ENCODE measurements around the gene TARBP1. TPM values are rescaled to one million over a fixed set of nuclear protein-coding genes. Genes with fewer than 3 reads are reported as not detected.
"Not testable (repeated sequence)": the region's sequence is repeated elsewhere in the genome, so short reads cannot be mapped to it uniquely, and the experiment has no call there.

Gene TARBP1
- total RNA-seq, 4 donors from 2014 or later: 19.9 to 44.4 (median 27.6) TPM

GRCh38 chr1:234518876-234519275 lies 39.9 kb upstream of the TARBP1 start:
- no peak for TF ChIP-seq CTCF (IDR thresholded peaks at IDR 0.05)
- TF ChIP-seq EP300 (IDR thresholded peaks at IDR 0.05; ENCODE audit: low read depth): no peak
- TF ChIP-seq POLR2A (IDR thresholded peaks at IDR 0.05): no peak
- no peak for TF ChIP-seq POLR2AphosphoS5 (IDR thresholded peaks at IDR 0.05)
- WGBS, 2 donors (ENCODE audit: low coverage in 1 of 2): 82 to 95% methylated on average over 4 to 10 of the region's 10 CpGs
- intact Hi-C loops (cut with DNase I; ENCODE audit: low total_unique reads) (no loop called here), in situ Hi-C loops (cut with MboI; ENCODE audit: low pct_ligation_motif_present in 1 of 4, low pct_unique_long_range_greater_than_20kb in 1 of 4, low sequenced_read_pairs in 3 of 4) (no loop called here)
- no peak overlapping the region for H3K4me3 ChIP-seq
- H3K9me3 ChIP-seq: no peaks in the 10 kb centered on the region
- peak overlapping the region in 3 of 4 donors; percentile 9 to 38 (median 18) for H3K27ac ChIP-seq
- H3K27me3 ChIP-seq: no peaks in the 10 kb centered on the region
- no peak for DNase-seq
- H3K36me3 ChIP-seq: no peaks in the 10 kb centered on the region
- H3K4me1 ChIP-seq: peaks cover 4 to 28% (median 13%) of the 10 kb centered on the region in 4 donors

GRCh38 chr1:234518086-234518485 lies 39.1 kb upstream of the TARBP1 start:
- Histone ChIP-seq H3K27ac (peak overlapping the region; percentile 9 to 38 (median 22)), H3K4me1 (peaks cover 2 to 21% (median 8%) of the 10 kb centered on the region in 4 donors)
- in situ Hi-C loops (cut with MboI; ENCODE audit: low pct_ligation_motif_present in 1 of 4, low pct_unique_long_range_greater_than_20kb in 1 of 4, low sequenced_read_pairs in 3 of 4); H3K9me3 ChIP-seq; H3K27me3 ChIP-seq; H3K36me3 ChIP-seq; intact Hi-C loops (cut with DNase I; ENCODE audit: low total_unique reads); DNase-seq; H3K4me3 ChIP-seq: not testable (repeated sequence)
- 82 to 97% methylated on average over 5 to 10 of the region's 10 CpGs for WGBS, 2 donors (ENCODE audit: low coverage in 1 of 2)

GRCh38 chr1:234517110-234517802 lies 38.3 kb upstream of the TARBP1 start:
- Histone ChIP-seq H3K27me3 (no peaks in the 10 kb centered on the region), H3K9me3 (no peaks in the 10 kb centered on the region), H3K27ac (peak overlapping the region; percentile 6 to 58 (median 27)), H3K4me1 (peaks cover 0 to 12% (median 3%) of the 10 kb centered on the region in 4 donors), H3K36me3 (no peaks in the 10 kb centered on the region), H3K4me3 (no peak overlapping the region)
- TF ChIP-seq POLR2AphosphoS5 (IDR thresholded peaks at IDR 0.05) (no peak), POLR2A (IDR thresholded peaks at IDR 0.05) (no peak), CTCF (IDR thresholded peaks at IDR 0.05) (no peak), EP300 (IDR thresholded peaks at IDR 0.05; ENCODE audit: low read depth) (no peak)
- intact Hi-C loops (cut with DNase I; ENCODE audit: low total_unique reads): no loop called here
- 60 to 67% methylated on average over 9 of the region's 9 CpGs for WGBS, 2 donors (ENCODE audit: low coverage in 1 of 2)
- in situ Hi-C loops (cut with MboI; ENCODE audit: low pct_ligation_motif_present in 1 of 4, low pct_unique_long_range_greater_than_20kb in 1 of 4, low sequenced_read_pairs in 3 of 4): no loop called here
- no peak for DNase-seq

- intact Hi-C loops (cut with DNase I; ENCODE audit: low total_unique reads) (no loop called here), in situ Hi-C loops (cut with MboI; ENCODE audit: low pct_ligation_motif_present in 1 of 4, low pct_unique_long_range_greater_than_20kb in 1 of 4, low sequenced_read_pairs in 3 of 4) (no loop called here)
- Histone ChIP-seq H3K9me3 (no peaks in the 10 kb centered on the region), H3K4me3 (no peak overlapping the region), H3K36me3 (no peaks in the 10 kb centered on the region), H3K27ac (peak overlapping the region; percentile 44 to 61 (median 56)), H3K27me3 (no peaks in the 10 kb centered on the region), H3K4me1 (peaks cover 0 to 11% (median 3%) of the 10 kb centered on the region in 4 donors)
- TF ChIP-seq POLR2AphosphoS5 (IDR thresholded peaks at IDR 0.05) (peak in 1 of 3 donors; percentile 1), CTCF (IDR thresholded peaks at IDR 0.05) (no peak), POLR2A (IDR thresholded peaks at IDR 0.05) (no peak), EP300 (IDR thresholded peaks at IDR 0.05; ENCODE audit: low read depth) (no peak)
- no peak for DNase-seq
- WGBS, 2 donors (ENCODE audit: low coverage in 1 of 2): 25 to 45% methylated on average over 3 of the region's 3 CpGs
Measured at GRCh38 chr1:234515821-234516241, 36.9 kb upstream of the TARBP1 start.

All from transverse colon (tissue), 4 donors.